Osteoblast (primary cell): ENCODE results near the gene TRIM66. TPM values are rescaled to one million over a fixed set of nuclear protein-coding genes. Genes with fewer than 3 reads are reported as not detected.

Experiments
- DNase-seq: peaks from one replicate; pipeline ENCODE4 v3.0.0; 2011; ENCODE audit warnings: low spot score, mixed read lengths; ENCODE audit not compliant: insufficient read length; ENCODE audit errors: missing footprints
- H2AFZ ChIP-seq: 2 replicates; pipeline ENCODE4 v1.6.0; 2011; ENCODE audit warnings: mild to moderate bottlenecking, low read length
- H3K27ac ChIP-seq: 2 replicates; pipeline ENCODE4 v1.5.1; 2011; ENCODE audit warnings: mild to moderate bottlenecking, low read depth, low read length, moderate library complexity
- H3K27me3 ChIP-seq: 2 replicates; pipeline ENCODE4 v1.6.0; 2012; ENCODE audit warnings: mild to moderate bottlenecking, control low read depth, inconsistent platforms, low read length, moderate library complexity; ENCODE audit not compliant: insufficient read depth
- H3K36me3 ChIP-seq: 2 replicates; pipeline ENCODE4 v1.5.1; 2011; ENCODE audit warnings: mild to moderate bottlenecking, low read length, control low read depth, moderate library complexity; ENCODE audit not compliant: insufficient read depth
- H3K4me1 ChIP-seq: 2 replicates; pipeline ENCODE4 v1.5.1; 2011; ENCODE audit warnings: mild to moderate bottlenecking, low read length, control low read depth, moderate library complexity; ENCODE audit not compliant: insufficient read depth
- H3K4me2 ChIP-seq: 2 replicates; pipeline ENCODE4 v1.6.0; 2011; ENCODE audit warnings: mild to moderate bottlenecking, low read length; ENCODE audit not compliant: insufficient read depth
- H3K4me3 ChIP-seq: fragments of 200-600 bp; sonication (generic); 3 replicates; pipeline ENCODE4 v1.5.1; 2012; ENCODE audit warnings: mild to moderate bottlenecking, low read length, inconsistent platforms; ENCODE audit not compliant: insufficient read depth
- H3K79me2 ChIP-seq: 2 replicates; pipeline ENCODE4 v1.6.0; 2012; ENCODE audit warnings: mild to moderate bottlenecking, low read length, control low read depth, inconsistent platforms; ENCODE audit not compliant: insufficient read depth
- H3K9me3 ChIP-seq: 2 replicates; pipeline ENCODE4 v1.5.1; 2011; ENCODE audit warnings: low read depth, low read length, control low read depth
- H4K20me1 ChIP-seq: 2 replicates; pipeline ENCODE4 v1.6.0; 2012; ENCODE audit warnings: mild to moderate bottlenecking, low read length, control low read depth; ENCODE audit not compliant: insufficient read depth
- CTCF ChIP-seq: IDR thresholded peaks from 2 replicates; pipeline ENCODE4 v1.5.1; 2011; ENCODE audit warnings: mild to moderate bottlenecking, low read depth, low read length, moderate library complexity; ENCODE audit errors: extremely low read depth
- total RNA-seq: library from RNA; depleted of rRNA; stranded (reverse); fragments of >200 nt; gene quantifications from 2 replicates; pipeline ENCODE4 v1.2.3, GENCODE V29; 2012

TRIM66 gene
- total RNA-seq, 1 donor, result 9.0 TPM

GRCh38 chr11:8704136-8704535 lies 21.7 kb upstream of the TRIM66 start:
- H2AFZ ChIP-seq, result no peak overlapping the region
- peak; percentile 68 for DNase-seq
- TF ChIP-seq CTCF, result no peak
- H4K20me1 ChIP-seq, result no peaks in the 10 kb centered on the region
- no peak overlapping the region for H3K4me3 ChIP-seq
- no peak overlapping the region for H3K27ac ChIP-seq
- peaks cover 25% of the 10 kb centered on the region for H3K36me3 ChIP-seq
- H3K79me2 ChIP-seq, result peaks cover 2% of the 10 kb centered on the region
- no peaks in the 10 kb centered on the region for H3K27me3 ChIP-seq
- peaks cover 29% of the 10 kb centered on the region for H3K4me1 ChIP-seq
- no peaks in the 10 kb centered on the region for H3K9me3 ChIP-seq
- H3K4me2 ChIP-seq, result no peak overlapping the region

GRCh38 chr11:8702598-8702915 lies 20.1 kb upstream of the TRIM66 start:
- no peak overlapping the region for H3K4me2 ChIP-seq
- no peak for DNase-seq
- H3K27me3 ChIP-seq, result no peaks in the 10 kb centered on the region
- H3K36me3 ChIP-seq, result peaks cover 35% of the 10 kb centered on the region
- no peak overlapping the region for H3K27ac ChIP-seq
- no peaks in the 10 kb centered on the region for H3K9me3 ChIP-seq
- H3K4me3 ChIP-seq, result no peak overlapping the region
- no peak for TF ChIP-seq CTCF
- H3K4me1 ChIP-seq, result peaks cover 14% of the 10 kb centered on the region
- H4K20me1 ChIP-seq, result no peaks in the 10 kb centered on the region
- peaks cover 2% of the 10 kb centered on the region for H3K79me2 ChIP-seq
- H2AFZ ChIP-seq, result no peak overlapping the region

- TF ChIP-seq CTCF, result no peak
- H3K27me3 ChIP-seq, result no peaks in the 10 kb centered on the region
- no peak overlapping the region for H2AFZ ChIP-seq
- H4K20me1 ChIP-seq, result no peaks in the 10 kb centered on the region
- H3K4me1 ChIP-seq, result peaks cover 14% of the 10 kb centered on the region
- no peak overlapping the region for H3K27ac ChIP-seq
- H3K79me2 ChIP-seq, result peaks cover 2% of the 10 kb centered on the region
- no peak overlapping the region for H3K4me3 ChIP-seq
- peak; percentile 58 for DNase-seq
- H3K4me2 ChIP-seq, result no peak overlapping the region
- H3K36me3 ChIP-seq, result peaks cover 37% of the 10 kb centered on the region
- H3K9me3 ChIP-seq, result no peaks in the 10 kb centered on the region
These were observed 19.6 kb upstream of the TRIM66 start for GRCh38 chr11:8701891-8702597.

GRCh38 chr11:8699903-8700302 lies 17.4 kb upstream of the TRIM66 start:
- H3K27ac ChIP-seq, result peak overlapping the region; percentile 65
- peaks cover 14% of the 10 kb centered on the region for H3K4me1 ChIP-seq
- H3K9me3 ChIP-seq, result no peaks in the 10 kb centered on the region
- H3K79me2 ChIP-seq, result peaks cover 2% of the 10 kb centered on the region
- H3K27me3 ChIP-seq, result no peaks in the 10 kb centered on the region
- no peaks in the 10 kb centered on the region for H4K20me1 ChIP-seq
- peak overlapping the region; percentile 33 for H3K4me2 ChIP-seq
- H3K36me3 ChIP-seq, result peaks cover 53% of the 10 kb centered on the region
- H2AFZ ChIP-seq, result no peak overlapping the region
- peak; percentile 86 for DNase-seq
- no peak for TF ChIP-seq CTCF
- H3K4me3 ChIP-seq, result peak overlapping the region; percentile 19
